HG03378 (cell line): Measurements from ENCODE around the gene TMEM219.

Experiments
- ATAC-seq: cut with Tn5 transposase; IDR thresholded peaks from one replicate; pipeline ENCODE4 v1.9.1; 2021; ENCODE audit warnings: mild to moderate bottlenecking, moderate library complexity; ENCODE audit not compliant: unreplicated experiment

Gene TMEM219

GRCh38 chr16:29994600-29995323 lies 32.9 kb downstream of the TMEM219 start:
- ATAC-seq, result peak; percentile 21

- ATAC-seq, result peak; percentile 47
These were observed 33.5 kb downstream of the TMEM219 start, which contains the start of gene HIRIP3 for GRCh38 chr16:29995324-29995910. Gene HIRIP3 (minus strand): TSS chr16:29995617. CDS start chr16:29995605, 12 bp downstream.

GRCh38 chr16:29995911-29996765 lies 34.3 kb downstream of the TMEM219 start, which contains the start of gene INO80E:
Gene INO80E (plus strand): TSS chr16:29996241. CDS start chr16:29996311, 70 bp downstream.
- peak; percentile 73 for ATAC-seq

GRCh38 chr16:29996766-29997250 lies 34.9 kb downstream of the TMEM219 start:
- no peak for ATAC-seq

- no peak for ATAC-seq
These were observed 37.7 kb downstream of the TMEM219 start for GRCh38 chr16:29999605-30000004.

- no peak for ATAC-seq
These were observed 39.1 kb downstream of the TMEM219 start for GRCh38 chr16:30000735-30001631.

- no peak for ATAC-seq
These were observed 40.9 kb downstream of the TMEM219 start for GRCh38 chr16:30002614-30003346.

GRCh38 chr16:30003670-30004423 lies 42.0 kb downstream of the TMEM219 start:
- ATAC-seq, result no peak

- no peak for ATAC-seq
These were observed 42.5 kb downstream of the TMEM219 start for GRCh38 chr16:30004424-30004776.

GRCh38 chr16:30004811-30005242 lies 42.9 kb downstream of the TMEM219 start:
- no peak for ATAC-seq

GRCh38 chr16:30005341-30006094 lies 43.6 kb downstream of the TMEM219 start:
- no peak for ATAC-seq

- ATAC-seq, result no peak
These were observed 44.2 kb downstream of the TMEM219 start for GRCh38 chr16:30006095-30006473.

GRCh38 chr16:30006659-30007377 lies 44.9 kb downstream of the TMEM219 start:
- no peak for ATAC-seq

- no peak for ATAC-seq
These were observed 45.6 kb downstream of the TMEM219 start for GRCh38 chr16:30007378-30007895.

- no peak for ATAC-seq
These were observed 47.4 kb downstream of the TMEM219 start for GRCh38 chr16:30009085-30009862.

GRCh38 chr16:30009990-30010843 lies 48.3 kb downstream of the TMEM219 start:
- no peak for ATAC-seq
